ENCODE results near the gene P2RY8. TPM values are rescaled to one million over a fixed set of nuclear protein-coding genes. Genes with fewer than 3 reads are reported as not detected.

The P2RY8 gene
- total RNA-seq, 1 donor: not detected

DNA sequence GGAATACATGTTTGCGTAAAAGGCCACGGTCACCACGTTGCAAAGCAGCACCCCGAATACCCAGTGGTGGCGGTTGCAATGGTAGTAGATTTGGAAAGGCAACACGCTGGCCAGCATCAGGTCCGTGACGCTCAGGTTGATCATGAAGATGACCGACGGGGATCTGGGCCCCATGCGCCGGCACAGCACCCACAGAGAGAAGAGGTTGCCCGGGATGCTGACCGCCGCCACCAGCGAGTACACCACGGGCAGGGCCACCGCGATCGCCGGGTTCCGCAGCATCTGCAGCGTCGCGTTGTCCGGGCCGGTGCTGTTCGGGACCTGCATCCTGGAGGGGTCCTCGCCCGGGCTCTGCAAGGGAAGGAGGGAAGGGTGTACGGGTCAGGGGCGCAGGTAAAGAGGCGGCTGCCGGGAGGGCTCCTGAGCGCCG is 70.7 kb downstream of the P2RY8 start:
- TF ChIP-seq CTCF (IDR thresholded peaks at IDR 0.05; ENCODE audit: insufficient read depth, low read length): no peak
- H3K4me3 ChIP-seq (ENCODE audit: low read depth, low read length): no peak overlapping the region
- no peak for DNase-seq (ENCODE audit: low read depth)

- TF ChIP-seq CTCF (IDR thresholded peaks at IDR 0.05; ENCODE audit: insufficient read depth, low read length): no peak
- DNase-seq (ENCODE audit: low read depth): no peak
- H3K4me3 ChIP-seq (ENCODE audit: low read depth, low read length): no peak overlapping the region
Observed at GRCh38 chrX:1465286-1466231, 71.4 kb downstream of the P2RY8 start.

DNA sequence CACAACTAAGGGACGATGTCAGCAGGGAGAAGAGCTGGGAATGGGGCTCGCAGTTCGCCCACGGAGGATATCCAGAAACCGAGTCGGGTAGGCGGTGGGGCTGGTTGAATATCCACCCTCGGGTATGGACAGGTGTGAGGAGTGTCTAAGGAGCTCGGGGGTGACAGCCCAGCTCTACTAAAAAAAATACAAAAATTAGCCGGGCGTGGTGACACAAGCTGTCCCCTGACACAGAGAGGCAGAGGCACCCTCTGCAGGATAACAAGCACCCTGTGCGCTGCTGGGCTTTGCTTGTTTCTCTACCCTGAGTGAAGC is 72.1 kb downstream of the P2RY8 start:
- TF ChIP-seq CTCF (IDR thresholded peaks at IDR 0.05; ENCODE audit: insufficient read depth, low read length): no peak
- DNase-seq (ENCODE audit: low read depth): no peak
- no peak overlapping the region for H3K4me3 ChIP-seq (ENCODE audit: low read depth, low read length)

- no peak for DNase-seq (ENCODE audit: low read depth)
- no peak overlapping the region for H3K4me3 ChIP-seq (ENCODE audit: low read depth, low read length)
- no peak for TF ChIP-seq CTCF (IDR thresholded peaks at IDR 0.05; ENCODE audit: insufficient read depth, low read length)
Observed at GRCh38 chrX:1464041-1464970, 72.7 kb downstream of the P2RY8 start.

- H3K4me3 ChIP-seq (ENCODE audit: low read depth, low read length): no peak overlapping the region
- no peak for TF ChIP-seq CTCF (IDR thresholded peaks at IDR 0.05; ENCODE audit: insufficient read depth, low read length)
Observed at GRCh38 chrX:1463581-1463980, 73.4 kb downstream of the P2RY8 start.

DNA sequence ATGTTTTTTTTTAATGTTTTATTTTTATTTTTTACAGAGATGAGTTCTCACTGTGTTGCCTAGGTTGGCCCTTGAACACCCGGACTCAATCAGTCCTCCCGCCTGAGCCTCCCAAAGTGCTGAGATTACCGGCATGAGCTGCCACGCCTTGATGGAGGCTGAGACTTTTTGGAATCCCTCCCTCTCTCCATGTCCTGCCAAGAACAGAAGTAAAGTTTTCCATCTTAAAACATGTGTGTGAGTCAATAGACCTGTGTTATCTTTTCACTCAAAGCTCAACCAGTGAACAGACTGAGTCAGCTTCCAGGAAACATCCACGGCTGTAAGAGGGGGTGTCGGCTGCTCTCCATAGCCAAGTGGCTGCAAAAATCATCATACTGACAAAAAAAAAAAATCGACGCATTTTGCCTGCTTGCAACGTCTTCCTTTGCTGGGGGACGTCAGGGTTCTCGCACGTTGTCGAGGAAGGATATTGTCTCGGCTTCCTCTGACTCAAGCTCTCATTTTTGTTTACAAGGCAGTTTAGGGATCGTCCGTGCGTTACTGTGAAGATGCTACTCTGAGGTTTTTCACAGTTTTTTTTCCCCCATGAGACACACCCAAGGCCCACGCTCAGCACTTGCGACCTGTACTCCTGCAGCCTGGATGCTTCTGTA is 74.3 kb downstream of the P2RY8 start:
- peak; percentile 79 for DNase-seq (ENCODE audit: low read depth)
- H3K4me3 ChIP-seq (ENCODE audit: low read depth, low read length): no peak overlapping the region
- no peak for TF ChIP-seq CTCF (IDR thresholded peaks at IDR 0.05; ENCODE audit: insufficient read depth, low read length)

More at GRCh38 chrX:1463581-1463980, 73.4 kb downstream of the P2RY8 start:
- no peak for DNase-seq (ENCODE audit: low read depth)
